ENCODE results near the gene GAB1. TPM values are rescaled to one million over a fixed set of nuclear protein-coding genes. Genes with fewer than 3 reads are reported as not detected.

The GAB1 gene
- total RNA-seq, result 5.8 and 10.7 TPM in 2 replicates

DNA sequence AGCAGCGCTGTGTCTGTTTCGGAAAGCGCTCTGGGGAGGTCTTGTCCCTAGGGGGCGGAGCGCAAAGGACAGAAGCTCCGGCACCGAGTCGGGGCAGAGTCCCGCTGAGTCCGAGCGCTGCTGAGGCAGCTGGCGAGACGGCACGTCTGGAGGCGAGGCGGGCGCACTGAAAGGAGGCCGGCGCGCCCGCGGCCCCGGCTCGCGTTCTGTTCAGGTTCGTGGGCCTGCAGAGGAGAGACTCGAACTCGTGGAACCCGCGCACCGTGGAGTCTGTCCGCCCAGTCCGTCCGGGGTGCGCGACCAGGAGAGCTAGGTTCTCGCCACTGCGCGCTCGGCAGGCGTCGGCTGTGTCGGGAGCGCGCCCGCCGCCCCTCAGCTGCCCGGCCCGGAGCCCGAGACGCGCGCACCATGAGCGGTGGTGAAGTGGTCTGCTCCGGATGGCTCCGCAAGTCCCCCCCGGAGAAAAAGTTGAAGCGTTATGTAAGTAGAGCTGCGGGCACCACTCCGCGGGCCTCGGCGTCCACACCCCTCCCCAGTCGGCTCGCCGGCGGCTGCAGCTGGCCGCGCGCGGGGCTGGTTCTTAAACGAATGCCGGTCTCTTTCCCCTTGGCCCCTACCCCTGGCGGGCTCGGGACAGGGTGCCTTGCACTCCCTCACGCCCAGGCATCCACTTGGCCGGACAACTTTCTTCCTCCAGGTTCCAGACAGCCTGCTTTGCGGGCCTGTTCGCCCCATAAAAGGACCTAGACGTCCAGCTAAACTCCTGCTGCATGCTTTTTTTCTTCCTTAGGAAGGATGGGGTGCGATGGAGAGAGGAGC is at the start of gene GAB1:
TSS of gene GAB1 (plus strand) at position 96 of the 819 bp plus-strand sequence. CDS start at position 409, 313 bp downstream.

DNA sequence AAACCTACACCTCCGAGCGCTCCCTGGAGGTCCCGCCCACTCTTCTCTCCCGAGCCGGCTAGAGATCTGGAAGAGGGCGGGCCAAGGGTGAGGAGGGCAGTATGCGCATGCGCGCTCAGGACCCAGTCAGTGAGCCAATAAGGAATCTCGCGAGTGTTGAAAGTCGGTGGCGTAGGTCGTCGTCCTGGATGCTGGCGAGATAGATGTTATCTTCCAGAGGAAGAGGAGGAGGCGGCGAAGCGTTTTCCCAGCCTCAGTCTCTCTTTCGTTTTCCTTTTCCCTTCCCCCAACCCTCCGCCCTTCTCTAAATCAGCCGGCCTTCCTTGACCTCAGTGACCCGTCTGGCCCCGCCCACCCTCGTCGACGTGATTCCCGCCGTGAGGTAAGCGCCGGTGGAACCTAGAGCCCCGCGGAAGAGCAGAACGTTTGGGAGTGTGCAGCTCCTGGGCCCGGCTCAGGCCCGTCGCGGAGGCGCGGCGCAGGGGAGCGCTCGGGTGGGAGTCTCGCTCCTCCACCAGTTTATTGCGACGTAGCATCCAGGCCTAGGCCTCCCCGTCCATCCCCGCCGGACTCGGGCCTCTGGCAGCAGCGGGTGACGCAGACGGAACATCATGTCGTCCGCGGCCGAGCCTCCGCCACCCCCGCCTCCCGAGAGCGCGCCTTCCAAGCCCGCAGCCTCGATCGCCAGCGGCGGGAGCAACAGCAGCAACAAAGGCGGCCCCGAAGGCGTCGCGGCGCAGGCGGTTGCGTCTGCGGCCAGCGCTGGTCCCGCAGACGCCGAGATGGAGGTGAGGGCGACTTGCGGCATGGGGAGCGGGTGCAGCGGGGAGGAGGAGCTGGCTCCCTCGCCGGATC is 176.9 kb downstream of the GAB1 start, which contains the start of gene SMARCA5:
TSS of gene SMARCA5 (plus strand) at position 389 of the 855 bp plus-strand sequence. CDS start at position 612, 223 bp downstream.

Other genes starting within 250 kb of the GAB1 start
- gene USP38, start 152.0 kb upstream of the GAB1 start, total RNA-seq, result 22.0 and 27.4 TPM in 2 replicates
- 39.5 and 46.8 TPM in 2 replicates for gene SMARCA5, start 176.8 kb downstream of the GAB1 start, total RNA-seq